Mucosa of descending colon (tissue), 3 donors: ENCODE measurements around the gene RXRA. TPM values are rescaled to one million over a fixed set of nuclear protein-coding genes. Genes with fewer than 3 reads are reported as not detected.
A peak's percentile ranks its signal among the peaks of the same experiment; 100 is the strongest.

Experiments used
- ATAC-seq: fragments of 200-7000 bp; cut with Tn5 transposase; one replicate; pipeline ENCODE4 v1.9.1; 2020; ENCODE audit warnings: mild to moderate bottlenecking, moderate library complexity
- DNase-seq, 3 donors: peaks; one replicate each; pipeline ENCODE4 v3.0.0-alpha.2; 2020
- H3K36me3 ChIP-seq: fragments of 200-600 bp; one replicate; pipeline ENCODE4 v1.8.0; 2021; ENCODE audit warnings: low read depth, mild to moderate bottlenecking
- H3K4me1 ChIP-seq: fragments of 200-600 bp; one replicate; pipeline ENCODE4 v1.8.0; 2021; ENCODE audit warnings: low read depth, mild to moderate bottlenecking
- H3K4me3 ChIP-seq: fragments of 200-600 bp; one replicate; pipeline ENCODE4 v1.8.0; 2021; ENCODE audit warnings: mild to moderate bottlenecking
- H3K9me3 ChIP-seq: fragments of 200-600 bp; one replicate; pipeline ENCODE4 v1.8.0; 2021; ENCODE audit warnings: mild to moderate bottlenecking
- intact Hi-C, 2 donors: fragments of 100-400 bp; cut with DNase I in 1 of 2; cut with micrococcal nuclease in 1 of 2; formaldehyde crosslinking; loops; one replicate each; pipeline versions ENCODE4 v1.11.0 to v1.11.1; 2022; cut with DNase I, micrococcal nuclease
- total RNA-seq, 3 donors: library from RNA; stranded (reverse); fragmentation: NEBNext Ultra II Directional in 2 of 3; extraction: Animal tissue kit (Norgen Biotek cat#: 25700) in 2 of 3; gene quantifications; one replicate each; pipeline versions ENCODE4 v1.2.1 to v1.2.4, GENCODE V29; 2021 to 2023
- TF ChIP-seq, protein P1 (sequence below): fragments of 200-600 bp; IDR thresholded peaks from one replicate; pipeline ENCODE4 v1.8.0; 2022; ENCODE audit warnings: antibody characterized with exemption, mild to moderate bottlenecking
- donor health status: DM: no; HTN: no; CAD: no; lungs with moderate emphysema.
- donor health status: DM: no; HTN: no; CAD: no.
- donor health status: DM: no; HTN: yes; CAD: no.

The RXRA gene
- total RNA-seq, 3 donors from 2014 or later: 75.2 to 101 (median 85.3) TPM

DNA sequence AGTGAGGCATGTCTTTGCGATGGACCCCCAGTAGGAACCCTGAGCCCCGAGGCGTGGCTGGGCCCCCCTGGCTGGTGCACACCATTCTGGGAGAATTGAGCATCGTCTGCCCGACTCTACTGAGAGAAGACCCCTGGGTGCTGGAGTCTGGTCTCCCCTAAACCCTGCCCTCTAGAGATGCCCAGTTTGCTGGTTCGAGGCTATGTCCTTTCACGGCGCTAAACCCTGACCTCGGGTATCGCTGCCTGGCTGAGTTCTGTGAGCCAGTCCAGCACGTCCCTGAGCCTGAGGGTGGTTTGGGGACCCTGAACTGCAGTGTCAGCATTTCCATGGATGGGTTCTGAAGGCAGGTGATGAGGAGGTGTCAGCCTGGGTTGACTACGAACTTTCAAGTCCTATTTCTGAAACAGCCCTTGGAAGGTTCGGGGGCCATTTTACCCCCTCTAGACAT lies 128.8 kb downstream of the RXRA start:
- Histone ChIP-seq H3K4me1 (peaks cover 5% of the 10 kb centered on the region), H3K4me3 (no peak overlapping the region), H3K9me3 (no peaks in the 10 kb centered on the region), H3K36me3 (no peaks in the 10 kb centered on the region)
- intact Hi-C loops: loop anchor here in 1 of 2 donors (10.0 kb wide), 1 partner anchor 290 kb away; no protein-coding TSS in a partner anchor
- ATAC-seq (no peak), DNase-seq (no peak)
- TF ChIP-seq, protein P1, sequence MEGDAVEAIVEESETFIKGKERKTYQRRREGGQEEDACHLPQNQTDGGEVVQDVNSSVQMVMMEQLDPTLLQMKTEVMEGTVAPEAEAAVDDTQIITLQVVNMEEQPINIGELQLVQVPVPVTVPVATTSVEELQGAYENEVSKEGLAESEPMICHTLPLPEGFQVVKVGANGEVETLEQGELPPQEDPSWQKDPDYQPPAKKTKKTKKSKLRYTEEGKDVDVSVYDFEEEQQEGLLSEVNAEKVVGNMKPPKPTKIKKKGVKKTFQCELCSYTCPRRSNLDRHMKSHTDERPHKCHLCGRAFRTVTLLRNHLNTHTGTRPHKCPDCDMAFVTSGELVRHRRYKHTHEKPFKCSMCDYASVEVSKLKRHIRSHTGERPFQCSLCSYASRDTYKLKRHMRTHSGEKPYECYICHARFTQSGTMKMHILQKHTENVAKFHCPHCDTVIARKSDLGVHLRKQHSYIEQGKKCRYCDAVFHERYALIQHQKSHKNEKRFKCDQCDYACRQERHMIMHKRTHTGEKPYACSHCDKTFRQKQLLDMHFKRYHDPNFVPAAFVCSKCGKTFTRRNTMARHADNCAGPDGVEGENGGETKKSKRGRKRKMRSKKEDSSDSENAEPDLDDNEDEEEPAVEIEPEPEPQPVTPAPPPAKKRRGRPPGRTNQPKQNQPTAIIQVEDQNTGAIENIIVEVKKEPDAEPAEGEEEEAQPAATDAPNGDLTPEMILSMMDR: no peak

DNA sequence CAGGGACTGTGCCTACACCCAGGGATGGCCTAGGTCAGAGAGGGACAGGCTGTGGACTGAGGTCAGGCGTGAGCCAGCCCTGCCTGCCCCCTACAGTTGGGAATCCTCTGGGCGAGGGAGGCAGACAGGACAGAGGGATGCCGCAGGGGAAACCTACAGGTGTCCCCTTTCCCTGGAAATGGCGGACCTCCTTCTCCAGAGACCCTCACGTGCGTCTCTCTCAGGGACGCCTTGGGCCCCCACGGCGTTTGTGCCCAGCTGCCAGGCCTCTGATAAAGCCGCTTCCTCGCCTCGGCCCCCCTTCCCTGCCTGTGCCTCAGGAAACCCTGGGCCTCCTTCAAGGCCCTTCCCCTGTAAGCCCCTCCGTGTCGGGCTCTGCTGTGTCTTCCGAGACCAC lies 129.3 kb downstream of the RXRA start:
- intact Hi-C loops: loop anchor here in 1 of 2 donors (10.0 kb wide), 1 partner anchor 289 kb away; no protein-coding TSS in a partner anchor
- ATAC-seq: no peak
- no peaks in the 10 kb centered on the region for H3K9me3 ChIP-seq
- no peaks in the 10 kb centered on the region for H3K36me3 ChIP-seq
- H3K4me3 ChIP-seq: no peak overlapping the region
- TF ChIP-seq, protein P1: no peak
- peak in 1 of 3 donors; percentile 64 for DNase-seq
- H3K4me1 ChIP-seq: peaks cover 5% of the 10 kb centered on the region

DNA sequence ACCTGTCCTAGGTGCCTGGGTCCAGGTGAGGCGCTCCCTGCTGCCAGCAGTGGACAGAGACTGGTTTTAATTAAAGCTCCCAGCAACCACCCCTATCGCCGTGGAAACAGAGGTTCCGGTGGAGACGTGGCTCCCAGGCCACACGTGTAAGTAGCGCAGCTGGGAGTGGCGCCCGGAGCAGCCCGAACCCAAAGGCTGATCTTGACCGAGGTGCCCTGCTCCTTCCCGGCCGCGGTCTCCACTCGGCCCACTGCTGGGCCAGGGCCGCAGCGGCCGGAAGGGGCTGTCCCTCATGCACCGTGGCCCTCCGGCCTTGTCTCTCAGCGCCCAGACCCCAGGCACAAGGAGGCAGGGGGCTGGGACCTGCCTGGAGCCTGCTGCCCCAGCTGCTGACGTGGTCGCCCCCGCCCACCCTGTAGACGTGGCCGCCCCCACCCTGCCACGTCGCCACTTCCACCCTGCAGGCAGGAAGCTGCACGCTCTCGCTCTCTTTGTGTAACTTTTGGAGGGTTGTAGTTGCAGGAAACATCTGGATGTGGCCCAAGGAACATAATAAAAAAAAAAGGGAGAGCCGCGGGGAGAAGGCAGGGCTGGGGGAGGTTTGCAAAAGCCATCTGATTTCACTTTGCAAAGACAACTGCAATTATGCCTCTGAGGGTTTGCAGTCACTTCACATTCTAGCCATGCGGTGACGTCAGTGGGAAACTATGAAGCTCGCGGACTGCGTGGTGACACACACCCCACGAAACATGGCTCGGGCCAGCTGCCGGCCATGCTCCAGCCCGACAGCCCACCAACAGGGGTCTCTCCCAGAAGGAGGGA lies 129.9 kb downstream of the RXRA start:
- no peaks in the 10 kb centered on the region for H3K36me3 ChIP-seq
- TF ChIP-seq, protein P1: no peak
- no peak overlapping the region for H3K4me3 ChIP-seq
- no peaks in the 10 kb centered on the region for H3K9me3 ChIP-seq
- peaks cover 8% of the 10 kb centered on the region for H3K4me1 ChIP-seq
- DNase-seq (peak; percentile 76 to 89 (median 82)), ATAC-seq (peak; percentile 80)
- intact Hi-C loops: loop anchor here in 1 of 2 donors (10.0 kb wide), 1 partner anchor 289 kb away; no protein-coding TSS in a partner anchor

DNA sequence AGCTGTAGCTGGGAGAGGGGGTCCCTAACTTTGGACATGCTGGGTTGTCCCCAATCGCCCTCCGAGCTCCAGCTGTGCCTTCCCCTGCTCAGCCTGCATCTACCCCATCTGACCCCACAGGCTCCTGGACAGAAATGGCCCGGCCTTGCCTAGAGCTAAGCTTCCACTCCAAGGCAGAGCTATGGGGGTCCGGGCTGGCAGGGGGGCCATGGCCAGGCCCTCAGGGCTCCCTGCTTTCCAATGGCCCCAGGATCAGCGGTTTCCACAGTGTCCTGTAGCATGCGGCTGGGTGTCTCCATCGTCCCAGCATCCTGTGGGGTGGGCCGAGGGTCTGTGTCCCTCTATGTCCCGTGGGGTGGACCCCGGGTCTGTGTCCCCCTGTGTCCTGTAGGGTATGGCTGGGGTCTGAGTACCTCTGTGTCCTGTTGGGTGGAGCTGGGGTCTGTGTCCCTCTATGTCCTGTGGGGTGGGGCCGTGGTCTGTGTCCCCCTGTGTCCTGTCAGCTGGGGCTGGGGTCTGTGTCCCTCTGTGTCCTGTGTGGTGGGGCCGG lies 130.6 kb downstream of the RXRA start:
- intact Hi-C loops: loop anchor here in 1 of 2 donors (10.0 kb wide), 1 partner anchor 288 kb away; no protein-coding TSS in a partner anchor

More for the DNA sequence above, 130.6 kb downstream of the RXRA start:
- Histone ChIP-seq H3K4me3 (no peak overlapping the region), H3K4me1 (peaks cover 8% of the 10 kb centered on the region), H3K36me3 (no peaks in the 10 kb centered on the region), H3K9me3 (no peaks in the 10 kb centered on the region)
- DNase-seq: peak in 2 of 3 donors; percentile 46 to 51
- TF ChIP-seq, protein P1: no peak
- no peak for ATAC-seq
